CD14-positive monocyte (primary cell): ENCODE data around the gene COPE. TPM values are rescaled to one million over a fixed set of nuclear protein-coding genes. Genes with fewer than 3 reads are reported as not detected.

Experiments used
- DNase-seq, 3 donors: peaks; one replicate each; pipeline ENCODE4 v3.0.0-alpha.2; 2011 to 2022
- H2AFZ ChIP-seq: 2 replicates; pipeline ENCODE4 v1.6.0; 2012; ENCODE audit warnings: mild to moderate bottlenecking, low read depth, low read length, inconsistent platforms; ENCODE audit not compliant: insufficient read depth, poor library complexity, severe bottlenecking
- H3K27ac ChIP-seq, 2 donors: 1 replicate in 1 of 2; 2 replicates in 1 of 2; pipeline ENCODE4 v1.5.1; 2012 to 2013; ENCODE audit warnings: low read length in 2 of 2, control low read depth in 1 of 2, inconsistent platforms in 1 of 2, low read depth in 1 of 2, mild to moderate bottlenecking in 1 of 2
- H3K27me3 ChIP-seq, 2 donors: one replicate each; pipeline versions ENCODE4 v1.6.0 to v1.6.1; 2011 to 2013; ENCODE audit warnings: low read length in 2 of 2; ENCODE audit not compliant: control insufficient read depth in 2 of 2, insufficient read depth in 2 of 2
- H3K36me3 ChIP-seq, 2 donors: replicated peaks in 1 of 2; 1 replicate in 1 of 2; 2 replicates in 1 of 2; pipeline versions ENCODE4 v1.5.1 to v1.6.1; 2012 to 2013; ENCODE audit warnings: low read length in 2 of 2, control low read depth in 1 of 2, inconsistent platforms in 1 of 2, mild to moderate bottlenecking in 1 of 2; ENCODE audit not compliant: insufficient read depth in 2 of 2, control insufficient read depth in 1 of 2
- H3K4me1 ChIP-seq, 2 donors: 1 replicate in 1 of 2; 2 replicates in 1 of 2; pipeline versions ENCODE4 v1.5.1 to v1.6.1; 2012 to 2013; ENCODE audit warnings: low read length in 2 of 2, control low read depth in 1 of 2, inconsistent platforms in 1 of 2, mild to moderate bottlenecking in 1 of 2, moderate library complexity in 1 of 2; ENCODE audit not compliant: insufficient read depth in 2 of 2, control insufficient read depth in 1 of 2
- H3K4me2 ChIP-seq: replicated peaks from 2 replicates; pipeline ENCODE3; 2012; ENCODE audit warnings: low read length, moderate library complexity, mild to moderate bottlenecking; ENCODE audit not compliant: poor library complexity, severe bottlenecking; ENCODE audit errors: extremely low read depth
- H3K4me3 ChIP-seq, 3 experiments: fragments of 200-600 bp in 1 of 3; sonication (generic) in 1 of 3; replicated peaks in 1 of 3; 1 replicate in 2 of 3; 2 replicates in 1 of 3; pipeline ENCODE4 v1.5.1; 2011 to 2013; ENCODE audit warnings: low read length in 3 of 3, mild to moderate bottlenecking in 3 of 3, control low read depth in 2 of 3, low read depth in 2 of 3, inconsistent platforms in 1 of 3, moderate library complexity in 1 of 3
- H3K79me2 ChIP-seq: 2 replicates; pipeline ENCODE4 v1.6.0; 2012; ENCODE audit warnings: mild to moderate bottlenecking, control low read depth, inconsistent platforms, low read length, moderate library complexity; ENCODE audit not compliant: insufficient read depth
- H3K9ac ChIP-seq: 2 replicates; pipeline ENCODE4 v1.6.0; 2017; ENCODE audit warnings: low read length, mild to moderate bottlenecking; ENCODE audit not compliant: insufficient read depth, poor library complexity, severe bottlenecking
- H3K9me3 ChIP-seq, 2 donors: replicated peaks in 1 of 2; 1 replicate in 1 of 2; 2 replicates in 1 of 2; pipeline versions ENCODE4 v1.5.1 to v1.6.1; 2012 to 2013; ENCODE audit warnings: low read length in 2 of 2, control low read depth in 1 of 2; ENCODE audit not compliant: control insufficient read depth in 1 of 2, insufficient read depth in 1 of 2
- H4K20me1 ChIP-seq: 2 replicates; pipeline ENCODE4 v1.6.0; 2012; ENCODE audit warnings: mild to moderate bottlenecking, low read length, control low read depth, moderate library complexity; ENCODE audit not compliant: insufficient read depth
- H3K27ac Mint-ChIP-seq, 7 donors: one replicate each; pipeline ENCODE4 v1.8.0; 2020; ENCODE audit warnings: mild to moderate bottlenecking in 7 of 7, mixed read lengths in 7 of 7, moderate library complexity in 6 of 7, inconsistent platforms in 2 of 7
- H3K27me3 Mint-ChIP-seq, 3 donors: one replicate each; pipeline ENCODE4 v1.8.0; 2021 to 2022; ENCODE audit warnings: low read depth in 3 of 3, mild to moderate bottlenecking in 3 of 3, mixed read lengths in 3 of 3, moderate library complexity in 3 of 3, inconsistent platforms in 1 of 3
- H3K36me3 Mint-ChIP-seq, 2 donors: one replicate each; pipeline ENCODE4 v1.8.0; 2020; ENCODE audit warnings: mixed read lengths in 2 of 2, inconsistent platforms in 1 of 2, mild to moderate bottlenecking in 1 of 2
- H3K4me1 Mint-ChIP-seq: one replicate; pipeline ENCODE4 v1.8.0; 2020; ENCODE audit warnings: mild to moderate bottlenecking, mixed read lengths
- H3K4me3 Mint-ChIP-seq, 2 donors: one replicate each; pipeline ENCODE4 v1.8.0; 2020; ENCODE audit warnings: mild to moderate bottlenecking in 2 of 2, mixed read lengths in 2 of 2, moderate library complexity in 1 of 2
- H3K9me3 Mint-ChIP-seq, 7 donors: one replicate each; pipeline ENCODE4 v1.8.0; 2020 to 2022; ENCODE audit warnings: mixed read lengths in 7 of 7, mild to moderate bottlenecking in 6 of 7, moderate library complexity in 6 of 7, inconsistent platforms in 2 of 7
- CTCF ChIP-seq: fragments of 200-600 bp; IDR thresholded peaks from one replicate; pipeline ENCODE4 v1.8.0; 2022; ENCODE audit warnings: antibody characterized with exemption, mild to moderate bottlenecking
- WGBS: methylation state at CpG from one replicate; pipeline ENCODE4 v1.1.5; 2013; ENCODE audit warnings: missing lambda C conversion rate; ENCODE audit not compliant: insufficient coverage; 5-methylcytosine and 5-hydroxymethylcytosine counted together
- intact Hi-C, 2 donors: fragments of 100-400 bp; cut with micrococcal nuclease; formaldehyde crosslinking; loops; one replicate each; pipeline versions ENCODE4 v1.15.0 to v1.15.1; 2023
- polyA plus RNA-seq, 3 donors: library from polyadenylated mRNA; depleted of rRNA in 1 of 3; unstranded in 2 of 3; stranded (reverse) in 1 of 3; fragments of 300-500 nt in 2 of 3; fragments of >200 nt in 1 of 3; fragmentation: Illumina TruSeq in 2 of 3; gene quantifications; 1 replicate in 2 of 3; 2 replicates in 1 of 3; pipeline ENCODE4 v1.2.3, GENCODE V29; 2012 to 2021

COPE gene
- polyA plus RNA-seq, 3 donors, result 331 to 345 (median 345) TPM

- Histone ChIP-seq H3K79me2 (peaks cover 5% of the 10 kb centered on the region), H2AFZ (no peak overlapping the region), H3K36me3 (peaks cover 58 to 78% of the 10 kb centered on the region in 2 donors), H3K9me3 (no peaks in the 10 kb centered on the region), H3K4me2 (no peak overlapping the region), H3K27me3 (no peaks in the 10 kb centered on the region), H3K4me3 (no peak overlapping the region), H4K20me1 (peaks cover 69% of the 10 kb centered on the region), H3K27ac (no peak overlapping the region), H3K4me1 (peaks cover 11 to 15% of the 10 kb centered on the region in 2 donors), H3K9ac (no peak overlapping the region)
- H3K4me3 Mint-ChIP-seq, result no peak overlapping the region
- H3K9me3 Mint-ChIP-seq, result no peaks in the 10 kb centered on the region
- H3K36me3 Mint-ChIP-seq, result peaks cover 52 to 79% of the 10 kb centered on the region in 2 donors
- DNase-seq, result no peak
- WGBS, result 94% methylated on average over 21 of the region's 25 CpGs
- peak overlapping the region in 1 of 7 donors; percentile 68 for H3K27ac Mint-ChIP-seq
- no peak for TF ChIP-seq CTCF
- peaks cover 0 to 3% (median 0%) of the 10 kb centered on the region in 3 donors for H3K27me3 Mint-ChIP-seq
- H3K4me1 Mint-ChIP-seq, result peaks cover 16% of the 10 kb centered on the region
- intact Hi-C loops, result no loop called here
Measured at GRCh38 chr19:18929311-18929710, 10.1 kb upstream of the COPE start.

GRCh38 chr19:18928018-18928805 is 9.0 kb upstream of the COPE start:
- Histone ChIP-seq H3K27me3 (no peaks in the 10 kb centered on the region), H3K27ac (no peak overlapping the region), H3K4me2 (no peak overlapping the region), H4K20me1 (peaks cover 67% of the 10 kb centered on the region), H3K79me2 (peaks cover 6% of the 10 kb centered on the region), H3K4me3 (no peak overlapping the region), H2AFZ (no peak overlapping the region), H3K36me3 (peaks cover 58 to 82% of the 10 kb centered on the region in 2 donors), H3K9ac (no peak overlapping the region), H3K9me3 (no peaks in the 10 kb centered on the region), H3K4me1 (peaks cover 10 to 12% of the 10 kb centered on the region in 2 donors)
- H3K9me3 Mint-ChIP-seq, result no peaks in the 10 kb centered on the region
- WGBS, result 93% methylated on average over 23 of the region's 26 CpGs
- H3K27me3 Mint-ChIP-seq, result peaks cover 0 to 3% (median 0%) of the 10 kb centered on the region in 3 donors
- intact Hi-C loops, result no loop called here
- no peak overlapping the region for H3K4me3 Mint-ChIP-seq
- no peak for DNase-seq
- TF ChIP-seq CTCF, result no peak
- peaks cover 58 to 79% of the 10 kb centered on the region in 2 donors for H3K36me3 Mint-ChIP-seq
- peak overlapping the region in 1 of 7 donors; percentile 16 for H3K27ac Mint-ChIP-seq
- peaks cover 8% of the 10 kb centered on the region for H3K4me1 Mint-ChIP-seq
